ENCODE measurements around the gene CCDC149. TPM values are rescaled to one million over a fixed set of nuclear protein-coding genes. Genes with fewer than 3 reads are reported as not detected.

CCDC149 gene
- total and polyA plus RNA-seq, 9 of the 15 experiments (the other 6 are each of a cell fraction or from before 2014, with no cell fraction given) = 0.04 to 0.18 TPM; not detected in 7

DNA sequence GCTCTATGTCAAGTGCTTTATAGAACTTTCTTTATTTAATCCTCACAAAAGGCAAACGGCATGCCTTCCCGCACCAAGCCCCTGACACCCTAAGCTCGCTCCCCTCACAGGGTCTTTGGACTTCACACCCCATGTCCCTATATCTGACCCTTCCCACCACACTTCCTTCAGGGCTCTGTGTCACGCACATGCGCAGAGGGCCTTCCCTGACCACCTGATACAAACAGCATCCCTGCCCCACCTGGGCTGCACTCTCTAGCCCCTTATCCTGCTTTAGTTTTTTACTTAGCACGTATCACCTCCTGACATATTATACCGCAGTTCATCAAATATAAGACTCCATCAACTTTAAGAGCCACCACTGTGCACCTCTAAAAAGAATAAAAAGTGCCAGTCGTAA, 67.7 kb downstream of the CCDC149 start:
- BruUV-seq (replicated peaks) = no TSS peak

DNA sequence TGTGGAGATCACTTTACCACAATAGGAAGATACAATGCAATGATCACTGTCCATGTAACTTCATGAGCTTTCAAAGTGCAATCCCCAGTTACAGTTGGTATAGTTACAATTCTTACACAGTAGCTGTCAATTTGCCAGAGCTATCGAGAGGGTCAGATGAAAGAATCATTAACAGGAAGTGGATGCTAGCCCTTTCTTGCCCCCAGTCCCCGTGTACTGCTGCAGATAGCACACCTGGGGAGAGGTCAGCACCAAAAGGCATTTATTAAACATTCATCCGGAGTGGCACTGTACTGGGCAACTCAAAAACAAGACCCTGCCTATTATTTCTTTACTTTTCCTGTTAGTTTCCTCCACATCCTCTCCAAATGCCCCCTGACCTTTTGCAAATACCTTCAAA, 69.7 kb downstream of the CCDC149 start:
- DNase-seq (ENCODE audit: extremely low read depth in 1 of 4, low spot score in 3 of 4) (no peak), FAIRE-seq (no peak), ATAC-seq (no peak)
- intact Hi-C loops (cut with micrococcal nuclease) (no loop called here), in situ Hi-C loops (cut with MboI) (no loop called here)
- WGBS (ENCODE audit: insufficient coverage, low coverage, missing lambda C conversion rate) = 0% methylated on average over 3 of the region's 3 CpGs
- ChIA-PET CTCF (ENCODE audit: low intra/inter-chr PET ratio) (no interaction called here), POLR2A (interaction anchor here (0.9 kb wide), 1 partner anchor 14 kb away, joined by 3 read pairs; no protein-coding TSS in a partner anchor)
- Histone ChIP-seq H3K79me2 (ENCODE audit: control insufficient read depth, insufficient read depth, low read length) (no peaks in the 10 kb centered on the region), H2AFZ (ENCODE audit: low read depth, low read length) (no peak overlapping the region), H3K27me3 (ENCODE audit: control insufficient read depth in 2 of 2, insufficient read depth in 2 of 2, low read length in 2 of 2) (peaks cover 2 to 32% of the 10 kb centered on the region in 2 experiments; a peak in 4 of 5 replicates), H3K9ac (ENCODE audit: insufficient read depth in 1 of 2, low read depth in 2 of 2, low read length in 2 of 2) (no peak overlapping the region), H3K9me3 (replicated peaks; ENCODE audit: control insufficient read depth, insufficient read depth, low read depth, low read length) (no peaks in the 10 kb centered on the region), H3K9me1 (ENCODE audit: control insufficient read depth, insufficient read depth, low read length) (no peaks in the 10 kb centered on the region), H3K4me1 (replicated peaks in 1 of 2; ENCODE audit: control insufficient read depth in 2 of 2, insufficient read depth in 2 of 2, low read length in 2 of 2) (no peaks in the 10 kb centered on the region), H3K4me2 (ENCODE audit: insufficient read depth, low read length) (no peak overlapping the region), H3K36me3 (ENCODE audit: control insufficient read depth, insufficient read depth, low read length) (no peaks in the 10 kb centered on the region), H3K4me3 (no peak overlapping the region), H3K27ac (ENCODE audit: extremely low read depth, low read depth, low read length) (no peak overlapping the region), H4K20me1 (replicated peaks; ENCODE audit: control insufficient read depth, insufficient read depth, low read length) (no peaks in the 10 kb centered on the region)
- BruUV-seq (replicated peaks) = no TSS peak
- TF ChIP-seq ZNF551 (CRISPR knock-in tag; IDR thresholded peaks at IDR 0.05) (no peak), ZFP1 (CRISPR knock-in tag; IDR thresholded peaks at IDR 0.05) (no peak), PPARD (CRISPR knock-in tag; IDR thresholded peaks at IDR 0.05) (no peak), RAD21 (CRISPR knock-in tag; conservative IDR thresholded peaks at IDR 0.05 in 1 of 2, IDR thresholded peaks at IDR 0.05 in 1 of 2) (no peak), POLR2B (IDR thresholded peaks at IDR 0.05; ENCODE audit: low read depth, partially characterized antibody) (no peak), CHD4 (IDR thresholded peaks at IDR 0.05; ENCODE audit: insufficient read depth, insufficient replicate concordance, low read depth, low read length, poor library complexity, severe bottlenecking) (no peak)
- TF ChIP-seq, protein P1, sequence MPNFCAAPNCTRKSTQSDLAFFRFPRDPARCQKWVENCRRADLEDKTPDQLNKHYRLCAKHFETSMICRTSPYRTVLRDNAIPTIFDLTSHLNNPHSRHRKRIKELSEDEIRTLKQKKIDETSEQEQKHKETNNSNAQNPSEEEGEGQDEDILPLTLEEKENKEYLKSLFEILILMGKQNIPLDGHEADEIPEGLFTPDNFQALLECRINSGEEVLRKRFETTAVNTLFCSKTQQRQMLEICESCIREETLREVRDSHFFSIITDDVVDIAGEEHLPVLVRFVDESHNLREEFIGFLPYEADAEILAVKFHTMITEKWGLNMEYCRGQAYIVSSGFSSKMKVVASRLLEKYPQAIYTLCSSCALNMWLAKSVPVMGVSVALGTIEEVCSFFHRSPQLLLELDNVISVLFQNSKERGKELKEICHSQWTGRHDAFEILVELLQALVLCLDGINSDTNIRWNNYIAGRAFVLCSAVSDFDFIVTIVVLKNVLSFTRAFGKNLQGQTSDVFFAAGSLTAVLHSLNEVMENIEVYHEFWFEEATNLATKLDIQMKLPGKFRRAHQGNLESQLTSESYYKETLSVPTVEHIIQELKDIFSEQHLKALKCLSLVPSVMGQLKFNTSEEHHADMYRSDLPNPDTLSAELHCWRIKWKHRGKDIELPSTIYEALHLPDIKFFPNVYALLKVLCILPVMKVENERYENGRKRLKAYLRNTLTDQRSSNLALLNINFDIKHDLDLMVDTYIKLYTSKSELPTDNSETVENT (CRISPR knock-in tag; IDR thresholded peaks at IDR 0.05) = no peak
- TF ChIP-seq, protein P2, sequence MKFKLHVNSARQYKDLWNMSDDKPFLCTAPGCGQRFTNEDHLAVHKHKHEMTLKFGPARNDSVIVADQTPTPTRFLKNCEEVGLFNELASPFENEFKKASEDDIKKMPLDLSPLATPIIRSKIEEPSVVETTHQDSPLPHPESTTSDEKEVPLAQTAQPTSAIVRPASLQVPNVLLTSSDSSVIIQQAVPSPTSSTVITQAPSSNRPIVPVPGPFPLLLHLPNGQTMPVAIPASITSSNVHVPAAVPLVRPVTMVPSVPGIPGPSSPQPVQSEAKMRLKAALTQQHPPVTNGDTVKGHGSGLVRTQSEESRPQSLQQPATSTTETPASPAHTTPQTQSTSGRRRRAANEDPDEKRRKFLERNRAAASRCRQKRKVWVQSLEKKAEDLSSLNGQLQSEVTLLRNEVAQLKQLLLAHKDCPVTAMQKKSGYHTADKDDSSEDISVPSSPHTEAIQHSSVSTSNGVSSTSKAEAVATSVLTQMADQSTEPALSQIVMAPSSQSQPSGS (CRISPR knock-in tag; IDR thresholded peaks at IDR 0.05) = no peak

More for the DNA sequence above, 67.7 kb downstream of the CCDC149 start:
- 3% methylated on average over 8 of the region's 8 CpGs for WGBS (ENCODE audit: insufficient coverage, low coverage, missing lambda C conversion rate)
- no peaks in the 10 kb centered on the region for H3K9me3 ChIP-seq (replicated peaks; ENCODE audit: control insufficient read depth, insufficient read depth, low read depth, low read length)
- intact Hi-C loops (cut with micrococcal nuclease) (no loop called here), in situ Hi-C loops (cut with MboI) (no loop called here)
- H2AFZ ChIP-seq (ENCODE audit: low read depth, low read length) = no peak overlapping the region
- no peaks in the 10 kb centered on the region for H3K9me1 ChIP-seq (ENCODE audit: control insufficient read depth, insufficient read depth, low read length)
- ChIA-PET POLR2A (no interaction called here), CTCF (ENCODE audit: low intra/inter-chr PET ratio) (no interaction called here)
- no peak overlapping the region for H3K4me2 ChIP-seq (ENCODE audit: insufficient read depth, low read length)
- H3K27ac ChIP-seq (ENCODE audit: extremely low read depth, low read depth, low read length) = no peak overlapping the region
- no peak for DNase-seq (ENCODE audit: extremely low read depth in 1 of 4, low spot score in 3 of 4)
- no peak overlapping the region for H3K4me3 ChIP-seq
- no peak overlapping the region for H3K9ac ChIP-seq (ENCODE audit: insufficient read depth in 1 of 2, low read depth in 2 of 2, low read length in 2 of 2)
- peaks cover 2 to 27% of the 10 kb centered on the region in 2 experiments; a peak in 4 of 5 replicates for H3K27me3 ChIP-seq (ENCODE audit: control insufficient read depth in 2 of 2, insufficient read depth in 2 of 2, low read length in 2 of 2)
- H3K36me3 ChIP-seq (ENCODE audit: control insufficient read depth, insufficient read depth, low read length) = no peaks in the 10 kb centered on the region
- H4K20me1 ChIP-seq (replicated peaks; ENCODE audit: control insufficient read depth, insufficient read depth, low read length) = no peaks in the 10 kb centered on the region
- TF ChIP-seq BRF1 (IDR thresholded peaks at IDR 0.05; ENCODE audit: borderline replicate concordance, extremely low read depth, insufficient read length) = no peak
- peak; percentile 66 to 69 for TF ChIP-seq NRF1 (conservative IDR thresholded peaks at IDR 0.05 in 1 of 2, IDR thresholded peaks at IDR 0.05 in 1 of 2)
- TF ChIP-seq, protein P3, sequence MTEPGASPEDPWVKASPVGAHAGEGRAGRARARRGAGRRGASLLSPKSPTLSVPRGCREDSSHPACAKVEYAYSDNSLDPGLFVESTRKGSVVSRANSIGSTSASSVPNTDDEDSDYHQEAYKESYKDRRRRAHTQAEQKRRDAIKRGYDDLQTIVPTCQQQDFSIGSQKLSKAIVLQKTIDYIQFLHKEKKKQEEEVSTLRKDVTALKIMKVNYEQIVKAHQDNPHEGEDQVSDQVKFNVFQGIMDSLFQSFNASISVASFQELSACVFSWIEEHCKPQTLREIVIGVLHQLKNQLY (CRISPR knock-in tag; conservative IDR thresholded peaks at IDR 0.05) = no peak
- no peak for TF ChIP-seq SIX5 (IDR thresholded peaks at IDR 0.05; ENCODE audit: borderline replicate concordance in 1 of 2, insufficient read depth in 1 of 2, low read depth in 1 of 2, low read length in 2 of 2)
- no peak for TF ChIP-seq SRSF9 (IDR thresholded peaks at IDR 0.05; ENCODE audit: borderline replicate concordance, low read depth, low read length)
- no peaks in the 10 kb centered on the region for H3K79me2 ChIP-seq (ENCODE audit: control insufficient read depth, insufficient read depth, low read length)
- no peaks in the 10 kb centered on the region for H3K4me1 ChIP-seq (replicated peaks in 1 of 2; ENCODE audit: control insufficient read depth in 2 of 2, insufficient read depth in 2 of 2, low read length in 2 of 2)
- ATAC-seq = no peak
- no peak for FAIRE-seq
